Measurements from ENCODE around the gene MYCL. TPM values are rescaled to one million over a fixed set of nuclear protein-coding genes. Genes with fewer than 3 reads are reported as not detected.
"Not testable (repeated sequence)": the region's sequence is repeated elsewhere in the genome, so short reads cannot be mapped to it uniquely, and the experiment has no call there.

The MYCL gene
- total RNA-seq, 1 experiment from 2014 or later = 7.8 TPM

DNA sequence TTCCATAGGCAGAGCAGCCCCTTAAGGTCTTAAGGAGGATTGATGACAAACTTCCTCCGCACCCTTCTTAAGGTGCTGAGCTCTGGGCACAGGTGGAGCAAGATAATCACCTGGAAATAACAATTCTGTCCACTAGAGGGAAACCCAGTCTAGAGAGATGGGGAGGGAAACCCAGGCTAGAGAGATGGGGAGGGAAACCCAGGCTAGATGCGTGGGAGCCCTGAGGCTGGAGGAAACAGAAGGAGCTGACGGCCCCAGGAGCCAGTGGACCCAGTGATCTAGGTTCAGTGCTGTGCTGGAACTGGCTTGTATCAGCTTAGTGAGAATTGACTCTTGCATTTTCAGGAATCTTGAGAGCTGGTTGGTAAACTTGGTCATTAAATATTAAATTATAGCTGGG is 17.8 kb upstream of the MYCL start:
- Histone ChIP-seq H3K9me3 (no peaks in the 10 kb centered on the region), H3K36me3 (ENCODE audit: control insufficient read depth, insufficient read depth, low read length) (no peaks in the 10 kb centered on the region), H3K27me3 (replicated peaks; ENCODE audit: control insufficient read depth, insufficient read depth, low read length) (no peaks in the 10 kb centered on the region), H3K4me3 (ENCODE audit: low read depth, low read length) (no peak overlapping the region), H3K4me1 (no peaks in the 10 kb centered on the region)
- DNase-seq = peak; percentile 53 to 71
- Mint-ChIP-seq H3K4me3 (ENCODE audit: unreplicated experiment) (no peak overlapping the region), H3K4me1 (ENCODE audit: low read depth, unreplicated experiment) (no peaks in the 10 kb centered on the region), H3K36me3 (ENCODE audit: insufficient read depth, unreplicated experiment) (no peaks in the 10 kb centered on the region), H3K9me3 (ENCODE audit: unreplicated experiment) (no peaks in the 10 kb centered on the region), H3K27me3 (ENCODE audit: insufficient read depth, unreplicated experiment) (no peaks in the 10 kb centered on the region), H3K27ac (ENCODE audit: unreplicated experiment) (no peak overlapping the region)
- TF ChIP-seq, protein P1, sequence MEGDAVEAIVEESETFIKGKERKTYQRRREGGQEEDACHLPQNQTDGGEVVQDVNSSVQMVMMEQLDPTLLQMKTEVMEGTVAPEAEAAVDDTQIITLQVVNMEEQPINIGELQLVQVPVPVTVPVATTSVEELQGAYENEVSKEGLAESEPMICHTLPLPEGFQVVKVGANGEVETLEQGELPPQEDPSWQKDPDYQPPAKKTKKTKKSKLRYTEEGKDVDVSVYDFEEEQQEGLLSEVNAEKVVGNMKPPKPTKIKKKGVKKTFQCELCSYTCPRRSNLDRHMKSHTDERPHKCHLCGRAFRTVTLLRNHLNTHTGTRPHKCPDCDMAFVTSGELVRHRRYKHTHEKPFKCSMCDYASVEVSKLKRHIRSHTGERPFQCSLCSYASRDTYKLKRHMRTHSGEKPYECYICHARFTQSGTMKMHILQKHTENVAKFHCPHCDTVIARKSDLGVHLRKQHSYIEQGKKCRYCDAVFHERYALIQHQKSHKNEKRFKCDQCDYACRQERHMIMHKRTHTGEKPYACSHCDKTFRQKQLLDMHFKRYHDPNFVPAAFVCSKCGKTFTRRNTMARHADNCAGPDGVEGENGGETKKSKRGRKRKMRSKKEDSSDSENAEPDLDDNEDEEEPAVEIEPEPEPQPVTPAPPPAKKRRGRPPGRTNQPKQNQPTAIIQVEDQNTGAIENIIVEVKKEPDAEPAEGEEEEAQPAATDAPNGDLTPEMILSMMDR (IDR thresholded peaks at IDR 0.05; ENCODE audit: insufficient read depth in 1 of 2, low read depth in 1 of 2, low read length in 1 of 2, severe bottlenecking in 1 of 2, unreplicated experiment in 1 of 2) = peak; percentile 48 to 66
- ChIA-PET CTCF (interaction anchor here (0.5 to 2.6 kb wide), 14 partner anchors 14 to 746 kb away, joined by 3 to 44 read pairs (median 4); partner anchors contain the start of genes MFSD2A and RIMS3), POLR2A (interaction anchor here (0.8 kb wide), 1 partner anchor 113 kb away, joined by 3 read pairs; no protein-coding TSS in a partner anchor)
- no TSS peak for BruUV-seq (replicated peaks)
- intact Hi-C loops (cut with micrococcal nuclease; ENCODE audit: unreplicated experiment) = loop anchor here (1.0 to 5.0 kb wide), 3 partner anchors 54 to 113 kb away; no protein-coding TSS in a partner anchor

DNA sequence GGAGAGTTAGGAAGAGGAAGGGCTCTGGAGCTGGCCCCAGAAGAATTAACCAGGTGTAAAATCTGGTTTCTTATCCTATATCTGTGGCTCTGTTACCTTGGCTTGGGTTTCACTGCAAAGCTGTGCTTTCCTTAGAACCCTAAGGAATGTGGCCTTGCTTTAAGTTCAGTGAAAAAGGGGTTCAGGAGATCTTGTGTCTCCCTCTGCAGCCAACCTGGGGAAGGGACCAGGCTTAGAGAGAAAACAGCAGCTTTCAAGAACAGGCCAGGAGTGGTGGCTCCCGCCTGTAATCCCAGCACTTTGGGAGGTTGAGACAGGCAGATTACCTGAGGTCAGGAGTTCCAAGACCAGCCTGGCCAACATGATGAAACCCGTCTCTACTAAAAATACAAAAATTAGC is 16.1 kb upstream of the MYCL start:
- H3K4me1 ChIP-seq = no peaks in the 10 kb centered on the region
- H3K36me3 ChIP-seq (ENCODE audit: control insufficient read depth, insufficient read depth, low read length) = no peaks in the 10 kb centered on the region
- CTCF ChIA-PET = interaction anchor here (0.7 kb wide), 2 partner anchors 115 to 667 kb away, joined by 3 to 5 read pairs; no protein-coding TSS in a partner anchor
- H3K27me3 ChIP-seq (replicated peaks; ENCODE audit: control insufficient read depth, insufficient read depth, low read length) = no peaks in the 10 kb centered on the region
- H3K9me3 Mint-ChIP-seq (ENCODE audit: unreplicated experiment) = no peaks in the 10 kb centered on the region
- no peak for DNase-seq
- no TSS peak for BruUV-seq (replicated peaks)
- POLR2A ChIA-PET = interaction anchor here (0.7 kb wide), 1 partner anchor 54 kb away, joined by 4 read pairs; no protein-coding TSS in a partner anchor
- no peak overlapping the region for H3K27ac Mint-ChIP-seq (ENCODE audit: unreplicated experiment)
- intact Hi-C loops (cut with micrococcal nuclease; ENCODE audit: unreplicated experiment) = loop anchor here (5.0 kb wide), 1 partner anchor 101 kb away; no protein-coding TSS in a partner anchor
- no peaks in the 10 kb centered on the region for H3K9me3 ChIP-seq
- H3K27me3 Mint-ChIP-seq (ENCODE audit: insufficient read depth, unreplicated experiment) = no peaks in the 10 kb centered on the region
- TF ChIP-seq, protein P1 (IDR thresholded peaks at IDR 0.05; ENCODE audit: insufficient read depth in 1 of 2, low read depth in 1 of 2, low read length in 1 of 2, severe bottlenecking in 1 of 2, unreplicated experiment in 1 of 2) = no peak
- H3K4me3 Mint-ChIP-seq (ENCODE audit: unreplicated experiment) = no peak overlapping the region
- no peak overlapping the region for H3K4me3 ChIP-seq (ENCODE audit: low read depth, low read length)
- H3K36me3 Mint-ChIP-seq (ENCODE audit: insufficient read depth, unreplicated experiment) = no peaks in the 10 kb centered on the region
- no peaks in the 10 kb centered on the region for H3K4me1 Mint-ChIP-seq (ENCODE audit: low read depth, unreplicated experiment)

DNA sequence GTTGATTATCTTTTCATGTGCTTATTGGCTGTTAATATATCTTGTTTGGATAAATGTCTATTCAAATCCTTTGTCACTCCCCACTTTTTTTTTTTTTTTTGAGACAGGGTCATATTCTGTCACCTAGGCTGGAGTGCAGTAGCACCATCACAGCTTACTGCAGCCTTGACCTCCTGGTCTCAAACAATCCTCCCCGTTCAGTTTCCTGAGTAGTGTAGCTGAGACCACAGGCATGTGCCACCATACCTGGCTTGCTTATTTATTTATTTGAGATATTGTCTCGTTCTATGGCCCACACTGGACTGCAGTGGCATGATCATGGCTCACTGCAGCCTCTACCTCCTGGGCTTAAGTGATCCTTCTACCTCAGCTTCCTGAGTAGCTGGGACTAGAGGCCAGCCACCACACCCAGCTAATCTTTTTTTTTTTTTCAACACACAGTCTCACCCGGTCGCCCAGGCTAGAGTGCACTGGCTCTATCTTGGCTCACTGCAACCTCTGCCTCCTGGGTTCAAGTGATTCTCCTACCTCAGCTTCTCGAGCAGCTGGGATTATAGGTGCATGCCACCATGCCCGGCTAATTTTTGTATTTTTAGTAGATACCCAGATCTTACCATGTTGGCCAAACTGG is 13.9 kb upstream of the MYCL start:
- no peaks in the 10 kb centered on the region for H3K27me3 Mint-ChIP-seq (ENCODE audit: insufficient read depth, unreplicated experiment)
- no peaks in the 10 kb centered on the region for H3K9me3 ChIP-seq
- no peaks in the 10 kb centered on the region for H3K4me1 ChIP-seq
- TF ChIP-seq, protein P1 (IDR thresholded peaks at IDR 0.05; ENCODE audit: insufficient read depth in 1 of 2, low read depth in 1 of 2, low read length in 1 of 2, severe bottlenecking in 1 of 2, unreplicated experiment in 1 of 2) = no peak
- H3K4me3 Mint-ChIP-seq (ENCODE audit: unreplicated experiment) = no peak overlapping the region
- no peaks in the 10 kb centered on the region for H3K36me3 ChIP-seq (ENCODE audit: control insufficient read depth, insufficient read depth, low read length)
- H3K9me3 Mint-ChIP-seq (ENCODE audit: unreplicated experiment) = no peaks in the 10 kb centered on the region
- ChIA-PET POLR2A (no interaction called here), CTCF (interaction anchor here (0.7 to 1.1 kb wide), 2 partner anchors 17 to 98 kb away, joined by 4 read pairs; no protein-coding TSS in a partner anchor)
- no peak overlapping the region for H3K27ac Mint-ChIP-seq (ENCODE audit: unreplicated experiment)
- BruUV-seq (replicated peaks) = no TSS peak
- H3K4me3 ChIP-seq (ENCODE audit: low read depth, low read length) = no peak overlapping the region
- H3K27me3 ChIP-seq (replicated peaks; ENCODE audit: control insufficient read depth, insufficient read depth, low read length) = no peaks in the 10 kb centered on the region
- no peaks in the 10 kb centered on the region for H3K4me1 Mint-ChIP-seq (ENCODE audit: low read depth, unreplicated experiment)
- H3K36me3 Mint-ChIP-seq (ENCODE audit: insufficient read depth, unreplicated experiment) = no peaks in the 10 kb centered on the region
- intact Hi-C loops (cut with micrococcal nuclease; ENCODE audit: unreplicated experiment) = loop anchor here (5.0 kb wide), 1 partner anchor 98 kb away; no protein-coding TSS in a partner anchor
- DNase-seq = no peak

DNA sequence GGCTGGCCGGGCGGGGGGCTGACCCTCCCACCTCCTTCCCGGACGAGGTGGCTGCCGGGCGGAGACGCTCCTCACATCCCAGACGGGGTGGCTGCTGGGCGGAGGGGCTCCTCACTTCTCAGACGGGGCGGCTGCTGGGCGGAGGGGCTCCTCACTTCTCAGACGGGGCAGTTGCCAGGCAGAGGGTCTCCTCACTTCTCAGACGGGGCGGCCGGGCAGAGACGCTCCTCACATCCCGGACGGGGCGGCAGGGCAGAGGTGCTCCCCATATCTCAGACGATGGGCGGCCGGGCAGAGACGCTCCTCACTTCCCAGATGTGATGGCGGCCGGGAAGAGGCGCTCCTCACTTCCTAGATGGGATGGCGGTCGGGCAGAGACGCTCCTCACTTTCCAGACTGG is 11.4 kb upstream of the MYCL start:
- DNase-seq; intact Hi-C loops (cut with micrococcal nuclease; ENCODE audit: unreplicated experiment); POLR2A ChIA-PET; H3K36me3 Mint-ChIP-seq (ENCODE audit: insufficient read depth, unreplicated experiment); H3K36me3 ChIP-seq (ENCODE audit: control insufficient read depth, insufficient read depth, low read length); H3K4me1 Mint-ChIP-seq (ENCODE audit: low read depth, unreplicated experiment); H3K27me3 ChIP-seq (replicated peaks; ENCODE audit: control insufficient read depth, insufficient read depth, low read length); CTCF ChIA-PET; H3K4me3 Mint-ChIP-seq (ENCODE audit: unreplicated experiment); H3K4me1 ChIP-seq; H3K4me3 ChIP-seq (ENCODE audit: low read depth, low read length); H3K27me3 Mint-ChIP-seq (ENCODE audit: insufficient read depth, unreplicated experiment); H3K9me3 ChIP-seq; BruUV-seq (replicated peaks); H3K27ac Mint-ChIP-seq (ENCODE audit: unreplicated experiment): not testable (repeated sequence)
- peaks cover 13% of the 10 kb centered on the region for H3K9me3 Mint-ChIP-seq (ENCODE audit: unreplicated experiment)
